Right cardiac atrium (tissue), 5 donors: ENCODE results near the gene ZNF559. TPM values are rescaled to one million over a fixed set of nuclear protein-coding genes. Genes with fewer than 3 reads are reported as not detected.
"Not testable (repeated sequence)": the region's sequence is repeated elsewhere in the genome, so short reads cannot be mapped to it uniquely, and the experiment has no call there.

Experiments used
- ATAC-seq, 2 donors: fragments of 200-7000 bp; cut with Tn5 transposase; one replicate each; pipeline versions ENCODE4 v1.8.0 to v1.9.1; 2020; ENCODE audit warnings: moderate library complexity in 2 of 2, mild to moderate bottlenecking in 1 of 2
- DNase-seq, 3 donors: peaks; one replicate each; pipeline ENCODE4 v3.0.0-alpha.2; 2020
- H3K27ac ChIP-seq: one replicate; pipeline ENCODE4 v1.5.1; 2013; ENCODE audit warnings: mild to moderate bottlenecking, low read length, control low read depth, moderate library complexity
- H3K27me3 ChIP-seq: one replicate; pipeline ENCODE4 v1.6.1; 2013; ENCODE audit not compliant: control insufficient read depth, insufficient read depth
- H3K4me1 ChIP-seq: one replicate; pipeline ENCODE4 v1.6.1; 2013; ENCODE audit warnings: low read length; ENCODE audit not compliant: control insufficient read depth, insufficient read depth
- H3K4me3 ChIP-seq: one replicate; pipeline ENCODE4 v1.5.1; 2013; ENCODE audit warnings: low read length, control low read depth
- H3K9me3 ChIP-seq: one replicate; pipeline ENCODE4 v1.6.1; 2013; ENCODE audit warnings: low read length; ENCODE audit not compliant: control insufficient read depth
- WGBS: extraction: QIAGEN DNeasy Blood & Tissue Kit; methylation state at CpG from one replicate; pipeline ENCODE4 v1.1.7; 2013; 5-methylcytosine and 5-hydroxymethylcytosine counted together
- intact Hi-C, 4 donors: fragments of 100-400 bp; cut with DNase I; formaldehyde crosslinking; loops; one replicate each; pipeline versions ENCODE4 v1.11.0 to v1.14.0; 2022 to 2023
- polyA plus RNA-seq: library from polyadenylated mRNA; stranded (reverse); fragments of 200-250 nt; gene quantifications from one replicate; pipeline ENCODE4 v1.2.3, GENCODE V29; 2013
- total RNA-seq, 4 donors: library from RNA; stranded (reverse); fragmentation: NEBNext Ultra II Directional; extraction: Animal tissue kit (Norgen Biotek cat#: 25700); gene quantifications; one replicate each; pipeline ENCODE4 v1.2.1, GENCODE V29; 2021
- donor health status: healthy with polysubstance abuse.
- donor health status: DM: no; HTN: yes; CAD: no.
- donor health status: DM: no; HTN: no; CAD: no.
- donor health status: DM: no; HTN: yes; CAD: no; lungs with severe emphysema.
- donor health status: DM: yes; HTN: yes; CAD: no.

The ZNF559 gene
- total and polyA plus RNA-seq, 5 donors: 13.9 to 21.7 (median 19.4) TPM

DNA sequence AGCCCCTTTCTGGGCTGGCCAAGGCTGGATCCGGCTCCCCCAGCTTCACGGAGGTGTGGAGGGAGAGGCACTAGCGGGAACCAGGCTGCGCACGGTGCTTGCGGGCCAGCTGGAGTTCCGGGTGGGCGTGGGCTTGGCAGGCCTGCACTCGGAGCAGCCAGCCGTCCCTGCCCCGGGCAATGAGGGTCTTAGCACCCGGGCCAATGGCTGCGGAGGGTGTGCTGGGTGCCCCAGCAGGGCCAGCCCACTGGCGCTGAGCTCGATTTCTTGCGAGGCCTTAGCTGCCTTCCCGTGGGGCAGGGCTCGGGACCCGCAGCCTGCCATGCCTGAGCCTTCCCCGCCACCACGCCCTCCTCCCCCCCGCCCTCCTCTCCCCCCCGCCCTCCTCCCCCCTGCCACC, 2.6 kb upstream of the ZNF559 start:
- 95% methylated on average over 22 of the region's 23 CpGs for WGBS
- Histone ChIP-seq H3K4me3 (no peak overlapping the region), H3K9me3 (no peaks in the 10 kb centered on the region), H3K27ac (no peak overlapping the region), H3K27me3 (no peaks in the 10 kb centered on the region), H3K4me1 (peaks cover 2% of the 10 kb centered on the region)
- DNase-seq (no peak), ATAC-seq (no peak)
- intact Hi-C loops: no loop called here

DNA sequence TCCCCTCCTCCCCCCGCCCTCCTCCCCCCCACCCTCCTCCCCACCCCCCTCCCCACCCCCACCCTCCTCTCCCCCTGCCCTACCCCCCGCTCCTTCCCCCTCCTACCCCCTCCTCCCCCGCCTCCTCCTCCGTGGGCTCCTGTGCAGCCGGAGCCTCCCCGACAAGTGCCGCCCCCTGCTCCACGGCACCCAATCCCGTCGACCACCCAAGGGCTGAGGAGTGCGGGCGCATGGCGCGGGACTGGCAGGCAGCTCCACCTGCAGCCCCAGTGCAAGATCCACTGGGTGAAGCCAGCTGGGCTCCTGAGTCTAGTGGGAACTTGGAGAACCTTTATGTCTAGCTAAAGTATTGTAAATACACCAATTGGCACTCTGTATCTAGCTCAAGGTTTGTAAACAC, 2.2 kb upstream of the ZNF559 start:
- peak in 1 of 3 donors; percentile 56 for DNase-seq
- H3K9me3 ChIP-seq, ATAC-seq, H3K4me3 ChIP-seq, H3K27me3 ChIP-seq, H3K27ac ChIP-seq, H3K4me1 ChIP-seq, intact Hi-C loops: not testable (repeated sequence)
- 95% methylated on average over 11 of the region's 14 CpGs for WGBS

DNA sequence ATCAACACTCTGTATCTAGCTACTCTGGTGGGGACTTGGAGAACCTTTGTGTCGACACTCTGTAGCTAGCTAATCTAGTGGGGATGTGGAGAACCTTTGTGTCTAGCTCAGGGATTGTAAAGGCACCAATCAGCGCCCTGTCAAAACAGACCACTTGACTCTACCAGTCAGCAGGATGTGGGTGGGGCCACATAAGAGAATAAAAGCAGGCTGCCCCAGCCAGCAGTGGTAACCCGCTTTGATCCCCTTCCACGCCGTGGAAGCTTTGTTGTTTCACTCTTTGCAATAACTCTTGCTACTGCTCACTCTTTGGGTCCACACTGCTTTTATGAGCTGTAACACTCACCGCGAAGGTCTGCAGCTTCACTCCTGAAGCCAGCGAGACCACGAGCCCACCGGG, 1.8 kb upstream of the ZNF559 start:
- H3K27ac ChIP-seq, ATAC-seq, H3K9me3 ChIP-seq, H3K4me3 ChIP-seq, H3K27me3 ChIP-seq, H3K4me1 ChIP-seq, intact Hi-C loops, DNase-seq: not testable (repeated sequence)
- WGBS: 95% methylated on average over 10 of the region's 10 CpGs

DNA sequence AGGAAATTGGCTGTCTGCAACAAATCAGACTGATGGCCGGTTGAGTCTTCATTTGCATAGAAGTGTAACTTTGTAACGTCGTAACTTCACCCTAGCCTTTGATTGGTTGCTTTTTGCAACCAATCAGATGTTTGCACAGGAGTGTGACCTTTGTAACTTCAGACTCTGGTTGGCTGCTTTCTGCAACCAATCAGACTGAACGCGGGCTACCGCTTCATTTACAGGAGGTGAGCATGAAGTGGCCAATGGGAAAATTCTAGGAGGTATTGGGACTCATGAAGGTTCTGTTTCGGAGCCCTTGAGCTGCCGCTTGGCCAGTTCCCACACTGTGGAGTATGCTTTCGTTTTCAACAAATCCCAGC, 441 bp upstream of the ZNF559 start:
- intact Hi-C loops: no loop called here
- Histone ChIP-seq H3K27ac (peak overlapping the region; percentile 83), H3K9me3 (peaks cover 2% of the 10 kb centered on the region), H3K4me1 (peaks cover 2% of the 10 kb centered on the region), H3K27me3 (no peaks in the 10 kb centered on the region), H3K4me3 (peak overlapping the region; percentile 87)
- DNase-seq (peak; percentile 65 to 84 (median 84)), ATAC-seq (peak; percentile 88 to 90)
- 2% methylated on average over 9 of the region's 9 CpGs for WGBS

- intact Hi-C loops: no loop called here
- DNase-seq: no peak
- H3K9me3 ChIP-seq: peaks cover 2% of the 10 kb centered on the region
- peak overlapping the region; percentile 94 for H3K27ac ChIP-seq
- no peaks in the 10 kb centered on the region for H3K27me3 ChIP-seq
- 53% methylated on average over 9 of the region's 9 CpGs for WGBS
- peaks cover 2% of the 10 kb centered on the region for H3K4me1 ChIP-seq
- ATAC-seq: no peak
- peak overlapping the region; percentile 87 for H3K4me3 ChIP-seq
These were observed 594 bp downstream of the ZNF559 start for GRCh38 chr19:9324584-9324962.

DNA sequence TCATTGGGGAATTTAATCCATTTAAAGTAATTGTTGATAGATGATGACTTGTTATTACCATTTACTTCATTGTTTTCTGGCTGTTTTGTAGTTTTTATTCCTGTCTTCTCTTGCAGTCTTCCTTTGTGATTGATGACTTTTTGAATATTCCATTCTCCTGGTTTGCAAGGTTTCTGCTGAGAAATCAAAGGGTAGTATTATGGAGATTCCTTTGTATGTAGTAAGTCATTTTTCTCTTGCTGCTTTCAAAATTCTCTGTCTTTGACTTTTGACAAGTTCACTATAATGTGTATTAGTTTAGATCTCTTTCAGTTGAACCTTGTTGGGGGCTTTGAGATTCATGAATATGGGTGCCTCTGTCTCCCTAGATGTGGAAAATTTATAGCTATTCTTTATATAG, 6.0 kb downstream of the ZNF559 start:
- intact Hi-C loops: loop anchor here in 1 of 4 donors (10.0 kb wide), 1 partner anchor 195 kb away; no protein-coding TSS in a partner anchor
- ATAC-seq (no peak), DNase-seq (no peak)
- Histone ChIP-seq H3K4me3 (no peak overlapping the region), H3K27ac (no peak overlapping the region), H3K9me3 (peaks cover 13% of the 10 kb centered on the region), H3K4me1 (no peaks in the 10 kb centered on the region), H3K27me3 (no peaks in the 10 kb centered on the region)

DNA sequence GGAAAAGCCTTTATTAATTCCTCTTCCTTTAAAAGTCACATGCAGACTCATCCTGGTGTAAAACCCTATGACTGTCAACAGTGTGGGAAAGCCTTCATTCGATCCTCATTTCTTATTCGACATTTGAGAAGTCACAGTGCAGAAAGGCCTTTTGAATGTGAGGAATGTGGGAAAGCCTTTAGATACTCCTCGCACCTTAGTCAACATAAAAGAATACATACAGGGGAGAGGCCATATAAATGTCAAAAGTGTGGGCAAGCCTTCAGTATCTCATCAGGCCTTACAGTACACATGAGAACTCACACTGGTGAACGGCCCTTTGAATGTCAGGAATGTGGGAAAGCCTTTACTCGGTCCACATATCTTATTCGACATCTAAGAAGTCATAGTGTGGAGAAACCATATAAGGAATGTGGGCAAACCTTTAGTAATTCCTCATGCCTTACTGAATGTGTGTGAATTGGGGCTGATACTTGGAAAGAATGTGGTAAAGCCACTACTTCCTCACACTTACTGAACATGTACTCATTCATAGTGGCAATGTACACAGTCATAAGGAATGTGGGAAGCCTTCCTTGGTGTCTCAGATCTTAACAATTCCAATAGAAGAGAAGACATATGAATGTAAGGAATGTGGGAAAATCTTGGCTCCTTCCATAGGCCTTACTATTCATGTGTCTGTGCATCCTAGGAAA, 18.8 kb downstream of the ZNF559 start:
- DNase-seq: no peak
- intact Hi-C loops: no loop called here
- Histone ChIP-seq H3K27ac (no peak overlapping the region), H3K27me3 (no peaks in the 10 kb centered on the region), H3K4me1 (no peaks in the 10 kb centered on the region), H3K4me3 (peak overlapping the region; percentile 12), H3K9me3 (peaks cover 21% of the 10 kb centered on the region)
- WGBS: 98% methylated on average over 6 of the region's 6 CpGs
- no peak for ATAC-seq

DNA sequence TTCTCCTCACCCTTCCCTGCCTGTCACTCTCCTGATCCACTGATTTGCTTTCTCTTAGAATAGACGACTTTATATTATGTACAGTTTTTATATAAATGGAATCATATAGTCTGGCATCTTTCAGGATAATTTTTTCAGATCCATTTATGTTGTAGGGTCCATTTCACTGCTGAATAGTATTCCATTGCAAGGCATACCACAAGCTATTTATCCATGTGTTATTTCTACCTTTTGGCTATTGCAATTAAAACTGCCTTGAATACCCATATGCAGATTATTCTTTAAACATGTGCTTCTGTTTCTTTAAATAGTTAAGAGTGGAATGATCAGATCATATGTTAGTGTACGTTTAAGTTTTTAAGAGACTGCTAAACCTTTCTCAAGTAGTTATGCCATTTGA, 21.0 kb downstream of the ZNF559 start:
- intact Hi-C loops: no loop called here
- DNase-seq (no peak), ATAC-seq (no peak)
- no peak overlapping the region for H3K27ac ChIP-seq
- H3K9me3 ChIP-seq: peaks cover 16% of the 10 kb centered on the region
- H3K4me1 ChIP-seq: no peaks in the 10 kb centered on the region
- WGBS: 96% methylated on average over 2 of the region's 2 CpGs
- H3K4me3 ChIP-seq: no peak overlapping the region
- no peaks in the 10 kb centered on the region for H3K27me3 ChIP-seq

- DNase-seq (no peak), ATAC-seq (no peak)
- 98% methylated on average over 3 of the region's 3 CpGs for WGBS
- Histone ChIP-seq H3K27me3 (no peaks in the 10 kb centered on the region), H3K27ac (no peak overlapping the region), H3K4me1 (no peaks in the 10 kb centered on the region), H3K9me3 (peaks cover 12% of the 10 kb centered on the region), H3K4me3 (no peak overlapping the region)
- intact Hi-C loops: no loop called here
These were observed 24.3 kb downstream of the ZNF559 start for GRCh38 chr19:9348253-9348652.

- intact Hi-C loops: no loop called here
- DNase-seq (peak in 1 of 3 donors; percentile 22), ATAC-seq (no peak)
- no peaks in the 10 kb centered on the region for H3K4me1 ChIP-seq
- no peak overlapping the region for H3K4me3 ChIP-seq
- WGBS: 96% methylated on average over 22 of the region's 22 CpGs
- H3K27ac ChIP-seq: no peak overlapping the region
- H3K9me3 ChIP-seq: peaks cover 10% of the 10 kb centered on the region
- no peaks in the 10 kb centered on the region for H3K27me3 ChIP-seq
These were observed 24.7 kb downstream of the ZNF559 start for GRCh38 chr19:9348671-9349070.

DNA sequence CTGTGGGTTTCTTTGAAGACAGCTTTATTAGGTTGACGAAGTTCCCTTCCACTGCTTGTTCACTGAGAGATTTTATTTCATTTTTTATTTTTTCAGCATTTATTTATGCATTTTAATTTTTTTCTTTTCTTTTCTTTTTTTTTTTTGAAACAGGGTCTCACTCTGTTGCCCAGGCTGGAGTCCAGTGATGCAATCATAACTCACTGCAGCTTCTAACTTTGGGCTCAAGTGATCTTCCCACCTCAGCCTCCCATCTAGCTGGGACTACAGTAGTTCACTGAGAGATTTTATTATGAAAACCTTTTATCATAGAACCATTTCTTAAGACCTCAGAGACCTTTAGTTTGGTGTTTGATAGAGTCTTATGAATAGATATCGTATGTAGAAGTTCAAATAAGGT, 28.5 kb downstream of the ZNF559 start:
- H3K27me3 ChIP-seq: no peaks in the 10 kb centered on the region
- no peak for ATAC-seq
- intact Hi-C loops: no loop called here
- no peak overlapping the region for H3K27ac ChIP-seq
- H3K4me3 ChIP-seq: no peak overlapping the region
- H3K4me1 ChIP-seq: no peaks in the 10 kb centered on the region
- no peak for DNase-seq
- peaks cover 15% of the 10 kb centered on the region for H3K9me3 ChIP-seq
- WGBS: 98% methylated on average over 2 of the region's 2 CpGs

- ATAC-seq (no peak), DNase-seq (no peak)
- no peak overlapping the region for H3K27ac ChIP-seq
- intact Hi-C loops: no loop called here
- H3K9me3 ChIP-seq: peaks cover 17% of the 10 kb centered on the region
- H3K4me1 ChIP-seq: no peaks in the 10 kb centered on the region
- no peak overlapping the region for H3K4me3 ChIP-seq
- no peaks in the 10 kb centered on the region for H3K27me3 ChIP-seq
These were observed 29.0 kb downstream of the ZNF559 start for GRCh38 chr19:9353011-9353410.
